Smooth muscle cell (in vitro differentiated cells): ENCODE data around the gene STAMBP. TPM values are rescaled to one million over a fixed set of nuclear protein-coding genes. Genes with fewer than 3 reads are reported as not detected.
A peak's percentile ranks its signal among the peaks of the same experiment; 100 is the strongest.

ENCODE experiments used
- DNase-seq: peaks from one replicate; lab custom pipeline; 2025; ENCODE audit not compliant: unreplicated experiment; lab: John Stamatoyannopoulos, UW
- H2AFZ ChIP-seq: fragments of 200-600 bp; sonication (generic); 2 replicates; pipeline ENCODE4 v1.6.0; 2016; ENCODE audit warnings: antibody characterized with exemption, low read depth, mild to moderate bottlenecking
- H3F3A ChIP-seq: fragments of 200-600 bp; sonication (generic); 2 replicates; pipeline ENCODE4 v1.6.0; 2017; ENCODE audit warnings: antibody characterized with exemption, low read depth
- H3K27ac ChIP-seq: fragments of 200-600 bp; sonication (generic); 2 replicates; pipeline ENCODE4 v1.5.1; 2016; ENCODE audit warnings: low read depth, mild to moderate bottlenecking
- H3K27me3 ChIP-seq: fragments of 200-600 bp; sonication (generic); 2 replicates; pipeline ENCODE4 v1.6.1; 2016; ENCODE audit warnings: low read depth, mild to moderate bottlenecking
- H3K36me3 ChIP-seq: fragments of 200-600 bp; sonication (generic); 2 replicates; pipeline ENCODE4 v1.5.1; 2016; ENCODE audit warnings: low read depth
- H3K4me1 ChIP-seq: fragments of 200-600 bp; sonication (generic); 2 replicates; pipeline ENCODE4 v1.5.1; 2016; ENCODE audit warnings: low read depth
- H3K4me2 ChIP-seq: fragments of 200-600 bp; sonication (generic); 2 replicates; pipeline ENCODE4 v1.6.0; 2016; ENCODE audit warnings: mild to moderate bottlenecking
- H3K4me3 ChIP-seq: fragments of 200-600 bp; sonication (generic); 2 replicates; pipeline ENCODE4 v1.5.1; 2016; ENCODE audit warnings: mild to moderate bottlenecking
- H3K79me2 ChIP-seq: fragments of 200-600 bp; sonication (generic); 2 replicates; pipeline ENCODE4 v1.6.0; 2016; ENCODE audit warnings: low read depth, mild to moderate bottlenecking
- H3K9ac ChIP-seq: fragments of 200-600 bp; sonication (generic); 2 replicates; pipeline ENCODE4 v1.6.0; 2016; ENCODE audit warnings: low read depth
- H3K9me3 ChIP-seq: fragments of 200-600 bp; sonication (generic); replicated peaks from 2 replicates; pipeline ENCODE4 v1.5.1; 2016; ENCODE audit warnings: low read depth
- H4K20me1 ChIP-seq: fragments of 200-600 bp; sonication (generic); 2 replicates; pipeline ENCODE4 v1.6.0; 2016; ENCODE audit warnings: low read depth
- WGBS: methylation state at CpG from one replicate; pipeline ENCODE4 v1.1.7; 2016; ENCODE audit warnings: low lambda C conversion rate; 5-methylcytosine and 5-hydroxymethylcytosine counted together
- polyA plus RNA-seq: library from polyadenylated mRNA; unstranded; fragments of >200 nt; fragmentation: Nextera tagmentation; extraction: Ambion mirVana; gene quantifications from 2 replicates; pipeline ENCODE4 v1.2.1, GENCODE V29; 2016
- total RNA-seq: library from RNA; depleted of rRNA; stranded (reverse); fragments of >200 nt; gene quantifications from 2 replicates; pipeline ENCODE4 v1.2.3, GENCODE V29; 2014
- TF ChIP-seq, protein P1 (sequence below): fragments of 200-600 bp; sonication (generic); IDR thresholded peaks from 2 replicates; pipeline ENCODE4 v1.5.1; 2017; ENCODE audit warnings: borderline replicate concordance, mild to moderate bottlenecking, antibody characterized with exemption; ENCODE audit not compliant: insufficient read depth, poor library complexity, severe bottlenecking

STAMBP gene
- total and polyA plus RNA-seq, 2 experiments from 2014 or later = 48.5 to 61.1 TPM

DNA sequence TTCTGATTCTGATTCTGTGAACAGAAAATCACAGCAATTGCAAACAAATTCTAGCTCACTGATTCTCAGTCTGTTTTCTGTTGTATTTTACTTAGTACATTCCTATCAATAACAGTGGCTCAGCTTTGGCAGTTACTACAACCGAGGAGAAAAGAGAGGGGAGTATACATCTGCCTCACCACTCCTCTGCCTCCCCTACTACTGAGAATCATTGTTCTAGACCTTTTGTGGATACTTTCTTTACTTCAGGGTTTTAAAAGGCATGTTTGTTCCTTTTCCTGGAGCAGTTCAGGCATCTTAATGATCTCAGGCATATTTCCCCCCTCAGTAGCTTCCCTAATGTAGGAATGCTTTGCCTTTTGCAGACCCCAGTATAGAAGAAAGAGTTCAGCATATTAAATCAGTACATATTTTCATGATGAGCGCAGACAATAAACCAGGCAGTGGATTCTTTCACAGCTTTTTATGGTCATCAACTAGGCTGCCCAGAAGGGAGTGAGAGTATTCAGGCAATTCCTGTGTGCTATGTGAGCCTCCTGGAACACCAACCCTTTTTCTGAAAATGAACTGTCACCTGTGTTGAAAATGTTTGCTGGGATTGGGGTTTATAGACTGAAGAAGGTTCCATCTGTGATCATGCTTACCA lies 10.3 kb downstream of the STAMBP start:
- H4K20me1 ChIP-seq = peaks cover 73% of the 10 kb centered on the region
- no peak overlapping the region for H3K9ac ChIP-seq
- H3K4me1 ChIP-seq = peaks cover 10% of the 10 kb centered on the region
- no peak overlapping the region for H3K4me3 ChIP-seq
- H3K4me2 ChIP-seq = peak overlapping the region; percentile 12
- no peaks in the 10 kb centered on the region for H3K27me3 ChIP-seq
- TF ChIP-seq, protein P1, sequence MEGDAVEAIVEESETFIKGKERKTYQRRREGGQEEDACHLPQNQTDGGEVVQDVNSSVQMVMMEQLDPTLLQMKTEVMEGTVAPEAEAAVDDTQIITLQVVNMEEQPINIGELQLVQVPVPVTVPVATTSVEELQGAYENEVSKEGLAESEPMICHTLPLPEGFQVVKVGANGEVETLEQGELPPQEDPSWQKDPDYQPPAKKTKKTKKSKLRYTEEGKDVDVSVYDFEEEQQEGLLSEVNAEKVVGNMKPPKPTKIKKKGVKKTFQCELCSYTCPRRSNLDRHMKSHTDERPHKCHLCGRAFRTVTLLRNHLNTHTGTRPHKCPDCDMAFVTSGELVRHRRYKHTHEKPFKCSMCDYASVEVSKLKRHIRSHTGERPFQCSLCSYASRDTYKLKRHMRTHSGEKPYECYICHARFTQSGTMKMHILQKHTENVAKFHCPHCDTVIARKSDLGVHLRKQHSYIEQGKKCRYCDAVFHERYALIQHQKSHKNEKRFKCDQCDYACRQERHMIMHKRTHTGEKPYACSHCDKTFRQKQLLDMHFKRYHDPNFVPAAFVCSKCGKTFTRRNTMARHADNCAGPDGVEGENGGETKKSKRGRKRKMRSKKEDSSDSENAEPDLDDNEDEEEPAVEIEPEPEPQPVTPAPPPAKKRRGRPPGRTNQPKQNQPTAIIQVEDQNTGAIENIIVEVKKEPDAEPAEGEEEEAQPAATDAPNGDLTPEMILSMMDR = no peak
- peaks cover 14% of the 10 kb centered on the region for H3K79me2 ChIP-seq
- H3K36me3 ChIP-seq = no peaks in the 10 kb centered on the region
- no peak for DNase-seq
- H3K9me3 ChIP-seq = no peaks in the 10 kb centered on the region
- H2AFZ ChIP-seq = no peak overlapping the region
- peak overlapping the region; percentile 34 for H3K27ac ChIP-seq
- 56% methylated on average over 2 of the region's 2 CpGs for WGBS
- H3F3A ChIP-seq = peaks cover 9% of the 10 kb centered on the region

DNA sequence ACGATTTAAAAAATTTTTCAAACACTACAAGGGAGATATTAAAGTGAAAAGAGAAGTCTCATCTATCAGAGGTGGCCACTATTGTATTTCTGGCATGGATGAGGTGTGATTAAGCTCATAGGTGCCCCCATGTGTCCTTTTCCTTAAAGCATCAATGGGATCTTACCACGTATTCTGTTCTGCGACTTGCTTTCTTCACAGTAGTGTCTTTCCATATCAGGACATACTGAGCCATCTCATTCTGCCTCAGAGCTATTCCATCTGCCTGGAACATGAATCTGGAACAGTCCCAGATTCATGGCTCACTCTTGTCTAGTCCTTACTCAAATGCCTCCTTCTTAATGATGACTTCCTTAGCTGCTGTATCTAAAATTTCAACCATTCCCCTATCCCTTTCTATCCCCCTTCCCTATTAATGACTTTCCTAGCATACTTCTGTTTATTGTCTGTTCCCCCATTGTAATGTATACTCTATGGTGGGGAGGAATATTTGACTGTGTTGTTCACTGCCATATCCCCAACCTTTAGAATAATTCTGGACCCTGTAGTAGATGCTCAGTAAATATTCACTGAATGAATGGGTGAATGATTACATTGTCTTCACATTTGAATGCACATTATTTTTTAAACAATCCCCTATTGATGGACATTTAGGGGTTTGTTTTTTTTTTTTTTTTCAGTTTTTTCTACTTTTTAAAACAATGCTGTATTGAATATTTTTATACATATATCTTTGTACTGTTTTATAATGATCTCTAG lies 11.1 kb downstream of the STAMBP start:
- Histone ChIP-seq H3K27ac (no peak overlapping the region), H3K27me3 (no peaks in the 10 kb centered on the region), H4K20me1 (peaks cover 68% of the 10 kb centered on the region), H2AFZ (no peak overlapping the region), H3K9ac (no peak overlapping the region), H3K4me2 (peak overlapping the region; percentile 12), H3K36me3 (peaks cover 2% of the 10 kb centered on the region), H3K79me2 (peaks cover 14% of the 10 kb centered on the region), H3K4me1 (peaks cover 10% of the 10 kb centered on the region), H3K9me3 (no peaks in the 10 kb centered on the region), H3F3A (peaks cover 9% of the 10 kb centered on the region), H3K4me3 (no peak overlapping the region)
- 90% methylated on average over 3 of the region's 3 CpGs for WGBS
- no peak for DNase-seq
- TF ChIP-seq, protein P1 = no peak

GRCh38 chr2:73841912-73842738 lies 13.4 kb downstream of the STAMBP start:
- no peak for DNase-seq
- H3K9me3 ChIP-seq = no peaks in the 10 kb centered on the region
- peaks cover 10% of the 10 kb centered on the region for H3K4me1 ChIP-seq
- no peaks in the 10 kb centered on the region for H3K27me3 ChIP-seq
- TF ChIP-seq, protein P1 = no peak
- no peak overlapping the region for H3K9ac ChIP-seq
- H3K4me2 ChIP-seq = no peak overlapping the region
- peak overlapping the region; percentile 21 for H3K4me3 ChIP-seq
- H3K36me3 ChIP-seq = peaks cover 12% of the 10 kb centered on the region
- H3K79me2 ChIP-seq = peaks cover 9% of the 10 kb centered on the region
- 96% methylated on average over 5 of the region's 5 CpGs for WGBS
- peaks cover 59% of the 10 kb centered on the region for H4K20me1 ChIP-seq
- peaks cover 9% of the 10 kb centered on the region for H3F3A ChIP-seq
- no peak overlapping the region for H3K27ac ChIP-seq
- no peak overlapping the region for H2AFZ ChIP-seq
